ENCODE measurements around the gene RLF. TPM values are rescaled to one million over a fixed set of nuclear protein-coding genes. Genes with fewer than 3 reads are reported as not detected.

The RLF gene
- total and polyA plus RNA-seq, 10 of the 15 experiments (the other 5 are each of a cell fraction or from before 2014, with no cell fraction given): 2.0 to 19.8 (median 8.7) TPM

- TF ChIP-seq ZNF592 (IDR thresholded peaks at IDR 0.05): peak; percentile 74; the same call in 1 of the 2 replicates
- peak; percentile 49 for TF ChIP-seq EED (IDR thresholded peaks at IDR 0.05; ENCODE audit: low read depth)
- peak; percentile 49 for TF ChIP-seq ZZZ3 (IDR thresholded peaks at IDR 0.05; ENCODE audit: control insufficient read depth, insufficient read length, low read depth)
- TF ChIP-seq MXI1 (IDR thresholded peaks at IDR 0.05; ENCODE audit: low read depth, low read length): peak; percentile 98
- TF ChIP-seq, protein P1, sequence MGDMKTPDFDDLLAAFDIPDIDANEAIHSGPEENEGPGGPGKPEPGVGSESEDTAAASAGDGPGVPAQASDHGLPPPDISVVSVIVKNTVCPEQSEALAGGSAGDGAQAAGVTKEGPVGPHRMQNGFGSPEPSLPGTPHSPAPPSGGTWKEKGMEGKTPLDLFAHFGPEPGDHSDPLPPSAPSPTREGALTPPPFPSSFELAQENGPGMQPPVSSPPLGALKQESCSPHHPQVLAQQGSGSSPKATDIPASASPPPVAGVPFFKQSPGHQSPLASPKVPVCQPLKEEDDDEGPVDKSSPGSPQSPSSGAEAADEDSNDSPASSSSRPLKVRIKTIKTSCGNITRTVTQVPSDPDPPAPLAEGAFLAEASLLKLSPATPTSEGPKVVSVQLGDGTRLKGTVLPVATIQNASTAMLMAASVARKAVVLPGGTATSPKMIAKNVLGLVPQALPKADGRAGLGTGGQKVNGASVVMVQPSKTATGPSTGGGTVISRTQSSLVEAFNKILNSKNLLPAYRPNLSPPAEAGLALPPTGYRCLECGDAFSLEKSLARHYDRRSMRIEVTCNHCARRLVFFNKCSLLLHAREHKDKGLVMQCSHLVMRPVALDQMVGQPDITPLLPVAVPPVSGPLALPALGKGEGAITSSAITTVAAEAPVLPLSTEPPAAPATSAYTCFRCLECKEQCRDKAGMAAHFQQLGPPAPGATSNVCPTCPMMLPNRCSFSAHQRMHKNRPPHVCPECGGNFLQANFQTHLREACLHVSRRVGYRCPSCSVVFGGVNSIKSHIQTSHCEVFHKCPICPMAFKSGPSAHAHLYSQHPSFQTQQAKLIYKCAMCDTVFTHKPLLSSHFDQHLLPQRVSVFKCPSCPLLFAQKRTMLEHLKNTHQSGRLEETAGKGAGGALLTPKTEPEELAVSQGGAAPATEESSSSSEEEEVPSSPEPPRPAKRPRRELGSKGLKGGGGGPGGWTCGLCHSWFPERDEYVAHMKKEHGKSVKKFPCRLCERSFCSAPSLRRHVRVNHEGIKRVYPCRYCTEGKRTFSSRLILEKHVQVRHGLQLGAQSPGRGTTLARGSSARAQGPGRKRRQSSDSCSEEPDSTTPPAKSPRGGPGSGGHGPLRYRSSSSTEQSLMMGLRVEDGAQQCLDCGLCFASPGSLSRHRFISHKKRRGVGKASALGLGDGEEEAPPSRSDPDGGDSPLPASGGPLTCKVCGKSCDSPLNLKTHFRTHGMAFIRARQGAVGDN (IDR thresholded peaks at IDR 0.05): no peak
- peak; percentile 62 for TF ChIP-seq TBL1XR1 (IDR thresholded peaks at IDR 0.05; ENCODE audit: low read depth, low read length)
- TF ChIP-seq TCF3 (IDR thresholded peaks at IDR 0.05; ENCODE audit: borderline replicate concordance, insufficient read depth, low read depth, low read length): no peak
- TF ChIP-seq CHD4 (IDR thresholded peaks at IDR 0.05): no peak
- peak; percentile 15; the same call in 1 of the 2 replicates for TF ChIP-seq ZNF384 (IDR thresholded peaks at IDR 0.05; ENCODE audit: borderline replicate concordance, low read depth, low read length)
- TF ChIP-seq, protein P2, sequence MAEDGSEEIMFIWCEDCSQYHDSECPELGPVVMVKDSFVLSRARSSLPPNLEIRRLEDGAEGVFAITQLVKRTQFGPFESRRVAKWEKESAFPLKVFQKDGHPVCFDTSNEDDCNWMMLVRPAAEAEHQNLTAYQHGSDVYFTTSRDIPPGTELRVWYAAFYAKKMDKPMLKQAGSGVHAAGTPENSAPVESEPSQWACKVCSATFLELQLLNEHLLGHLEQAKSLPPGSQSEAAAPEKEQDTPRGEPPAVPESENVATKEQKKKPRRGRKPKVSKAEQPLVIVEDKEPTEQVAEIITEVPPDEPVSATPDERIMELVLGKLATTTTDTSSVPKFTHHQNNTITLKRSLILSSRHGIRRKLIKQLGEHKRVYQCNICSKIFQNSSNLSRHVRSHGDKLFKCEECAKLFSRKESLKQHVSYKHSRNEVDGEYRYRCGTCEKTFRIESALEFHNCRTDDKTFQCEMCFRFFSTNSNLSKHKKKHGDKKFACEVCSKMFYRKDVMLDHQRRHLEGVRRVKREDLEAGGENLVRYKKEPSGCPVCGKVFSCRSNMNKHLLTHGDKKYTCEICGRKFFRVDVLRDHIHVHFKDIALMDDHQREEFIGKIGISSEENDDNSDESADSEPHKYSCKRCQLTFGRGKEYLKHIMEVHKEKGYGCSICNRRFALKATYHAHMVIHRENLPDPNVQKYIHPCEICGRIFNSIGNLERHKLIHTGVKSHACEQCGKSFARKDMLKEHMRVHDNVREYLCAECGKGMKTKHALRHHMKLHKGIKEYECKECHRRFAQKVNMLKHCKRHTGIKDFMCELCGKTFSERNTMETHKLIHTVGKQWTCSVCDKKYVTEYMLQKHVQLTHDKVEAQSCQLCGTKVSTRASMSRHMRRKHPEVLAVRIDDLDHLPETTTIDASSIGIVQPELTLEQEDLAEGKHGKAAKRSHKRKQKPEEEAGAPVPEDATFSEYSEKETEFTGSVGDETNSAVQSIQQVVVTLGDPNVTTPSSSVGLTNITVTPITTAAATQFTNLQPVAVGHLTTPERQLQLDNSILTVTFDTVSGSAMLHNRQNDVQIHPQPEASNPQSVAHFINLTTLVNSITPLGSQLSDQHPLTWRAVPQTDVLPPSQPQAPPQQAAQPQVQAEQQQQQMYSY (CRISPR knock-in tag; IDR thresholded peaks at IDR 0.05): no peak
- no peak for TF ChIP-seq EZH2 (IDR thresholded peaks at IDR 0.05; ENCODE audit: borderline replicate concordance, control insufficient read depth, low read depth, low read length)
- peak; percentile 81 for TF ChIP-seq HCFC1 (IDR thresholded peaks at IDR 0.05; ENCODE audit: low read length)
- peak; percentile 81; the same call in 1 of the 3 replicates for TF ChIP-seq POU2F2 (IDR thresholded peaks at IDR 0.05; ENCODE audit: borderline replicate concordance, low read depth, low read length)
- TF ChIP-seq HDAC6 (IDR thresholded peaks at IDR 0.05; ENCODE audit: unreplicated experiment): no peak
- peak; percentile 75 for TF ChIP-seq MEF2A (IDR thresholded peaks at IDR 0.05; ENCODE audit: insufficient read depth, low read depth, low read length)
- peak; percentile 85 for TF ChIP-seq CREB1 (IDR thresholded peaks at IDR 0.05; ENCODE audit: low read depth)
- peak; percentile 76 for TF ChIP-seq ZNF24 (IDR thresholded peaks at IDR 0.05)
- TF ChIP-seq JUND (IDR thresholded peaks at IDR 0.05; ENCODE audit: low read depth, low read length): no peak
These were observed 96.7 kb downstream of the RLF start, which contains the start of gene ZMPSTE24 (continued) for GRCh38 chr1:40257688-40258444.

All from GM12878 (cell line).